ENCODE results near the gene TBC1D10B.

DNA sequence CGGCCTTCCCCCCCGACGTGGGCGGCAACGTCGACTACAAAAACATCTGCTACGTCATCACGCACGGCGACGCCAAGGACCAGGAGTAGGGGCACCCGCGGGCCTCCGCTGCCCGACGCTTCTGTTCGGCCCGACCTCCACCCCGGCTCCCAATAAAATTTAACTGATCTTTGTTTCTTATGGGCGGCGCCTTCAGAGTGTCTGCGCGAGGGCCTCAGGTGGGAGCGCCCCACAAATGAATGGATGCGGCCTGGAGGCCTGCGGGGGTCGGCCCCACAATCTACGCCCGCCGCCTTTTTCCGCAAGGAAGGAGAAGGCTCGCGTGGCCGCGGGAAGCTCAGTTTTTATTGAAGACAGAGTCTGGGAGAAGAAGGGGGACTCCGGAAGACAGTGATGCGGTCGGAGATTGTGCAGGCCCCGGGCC lies 7.5 kb upstream of the TBC1D10B start:
- TF ChIP-seq LEF1 (IDR thresholded peaks at IDR 0.05) (peak; percentile 59), POLR2AphosphoS5 (IDR thresholded peaks at IDR 0.05; ENCODE audit: control insufficient read depth, insufficient read depth, low read depth, low read length) (peak; percentile 64; the same call in 1 of the 2 replicates), ZKSCAN1 (IDR thresholded peaks at IDR 0.05; ENCODE audit: low read depth, low read length) (peak; percentile 7; the same call in 1 of the 2 replicates)
- TF ChIP-seq, protein P1, sequence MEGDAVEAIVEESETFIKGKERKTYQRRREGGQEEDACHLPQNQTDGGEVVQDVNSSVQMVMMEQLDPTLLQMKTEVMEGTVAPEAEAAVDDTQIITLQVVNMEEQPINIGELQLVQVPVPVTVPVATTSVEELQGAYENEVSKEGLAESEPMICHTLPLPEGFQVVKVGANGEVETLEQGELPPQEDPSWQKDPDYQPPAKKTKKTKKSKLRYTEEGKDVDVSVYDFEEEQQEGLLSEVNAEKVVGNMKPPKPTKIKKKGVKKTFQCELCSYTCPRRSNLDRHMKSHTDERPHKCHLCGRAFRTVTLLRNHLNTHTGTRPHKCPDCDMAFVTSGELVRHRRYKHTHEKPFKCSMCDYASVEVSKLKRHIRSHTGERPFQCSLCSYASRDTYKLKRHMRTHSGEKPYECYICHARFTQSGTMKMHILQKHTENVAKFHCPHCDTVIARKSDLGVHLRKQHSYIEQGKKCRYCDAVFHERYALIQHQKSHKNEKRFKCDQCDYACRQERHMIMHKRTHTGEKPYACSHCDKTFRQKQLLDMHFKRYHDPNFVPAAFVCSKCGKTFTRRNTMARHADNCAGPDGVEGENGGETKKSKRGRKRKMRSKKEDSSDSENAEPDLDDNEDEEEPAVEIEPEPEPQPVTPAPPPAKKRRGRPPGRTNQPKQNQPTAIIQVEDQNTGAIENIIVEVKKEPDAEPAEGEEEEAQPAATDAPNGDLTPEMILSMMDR (IDR thresholded peaks at IDR 0.05 in 2 of 3, conservative IDR thresholded peaks at IDR 0.05 in 1 of 3; ENCODE audit: insufficient read depth in 2 of 3, low read depth in 1 of 3, low read length in 3 of 3), result no peak

All from K562 (cell line).